GM12864 (cell line): ENCODE measurements around the gene PTPN5.

Experiments
- DNase-seq: peaks from one replicate; pipeline ENCODE4 v3.0.0-alpha.2; 2011; ENCODE audit warnings: low read depth
- H3K4me3 ChIP-seq: 2 replicates; pipeline ENCODE4 v1.5.1; 2011; ENCODE audit warnings: mild to moderate bottlenecking, low read depth, low read length, control low read depth
- CTCF ChIP-seq: IDR thresholded peaks from 2 replicates; pipeline ENCODE4 v1.5.1; 2011; ENCODE audit warnings: low read depth, mild to moderate bottlenecking, moderate library complexity, low read length, control low read depth, inconsistent platforms; ENCODE audit errors: missing control alignments

Gene PTPN5

DNA sequence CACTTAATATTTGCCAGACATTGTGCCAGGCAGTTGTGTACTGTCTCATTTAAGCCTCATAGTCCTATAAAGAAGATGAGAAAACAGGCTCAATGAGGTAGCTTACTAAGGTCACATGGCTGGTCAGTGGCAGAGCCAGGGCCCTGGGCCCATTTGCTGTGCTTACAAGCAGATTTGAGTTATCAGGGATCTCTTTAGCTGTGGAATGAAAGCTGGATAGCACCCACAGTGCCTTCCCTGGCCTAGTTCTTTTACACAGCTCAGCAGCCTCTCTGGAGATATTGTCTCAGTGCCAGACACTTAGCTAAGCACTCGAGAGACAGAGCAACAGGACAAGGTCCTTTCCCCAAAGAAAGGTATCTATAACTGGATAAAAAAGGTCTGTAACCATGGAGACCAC lies 86.9 kb downstream of the PTPN5 start:
- TF ChIP-seq CTCF, result no peak
- DNase-seq, result no peak
- no peak overlapping the region for H3K4me3 ChIP-seq

- H3K4me3 ChIP-seq, result no peak overlapping the region
- DNase-seq, result no peak
- no peak for TF ChIP-seq CTCF
Observed at GRCh38 chr11:18704045-18704645, 87.5 kb downstream of the PTPN5 start.

- no peak for TF ChIP-seq CTCF
- DNase-seq, result no peak
- H3K4me3 ChIP-seq, result no peak overlapping the region
Observed at GRCh38 chr11:18703001-18703763, 88.4 kb downstream of the PTPN5 start.

DNA sequence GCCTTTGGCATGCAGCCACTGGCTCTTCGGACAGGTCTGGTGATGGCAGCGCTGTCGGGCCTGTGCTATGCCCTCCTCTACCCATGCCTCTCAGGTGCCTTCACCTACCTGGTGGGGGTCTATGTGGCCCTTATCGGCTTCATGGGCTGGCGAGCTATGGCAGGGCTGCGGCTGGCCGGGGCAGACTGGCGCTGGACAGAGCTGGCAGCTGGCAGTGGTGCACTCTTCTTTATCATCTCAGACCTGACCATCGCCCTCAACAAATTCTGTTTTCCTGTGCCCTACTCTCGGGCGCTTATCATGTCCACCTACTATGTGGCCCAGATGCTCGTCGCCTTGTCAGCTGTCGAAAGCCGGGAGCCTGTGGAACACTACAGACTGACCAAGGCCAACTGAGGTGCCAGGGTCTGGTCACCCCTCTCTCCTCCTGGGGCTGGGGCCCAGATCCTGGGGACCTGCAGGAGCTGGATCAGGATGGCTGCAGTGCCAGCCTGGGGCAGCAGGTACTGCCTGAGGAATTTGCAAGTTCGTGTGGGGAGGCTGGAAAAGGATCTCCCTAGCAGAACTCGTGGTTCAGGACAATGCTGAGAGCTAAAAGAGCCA lies 89.9 kb downstream of the PTPN5 start:
- H3K4me3 ChIP-seq, result no peak overlapping the region
- no peak for DNase-seq
- TF ChIP-seq CTCF, result no peak

DNA sequence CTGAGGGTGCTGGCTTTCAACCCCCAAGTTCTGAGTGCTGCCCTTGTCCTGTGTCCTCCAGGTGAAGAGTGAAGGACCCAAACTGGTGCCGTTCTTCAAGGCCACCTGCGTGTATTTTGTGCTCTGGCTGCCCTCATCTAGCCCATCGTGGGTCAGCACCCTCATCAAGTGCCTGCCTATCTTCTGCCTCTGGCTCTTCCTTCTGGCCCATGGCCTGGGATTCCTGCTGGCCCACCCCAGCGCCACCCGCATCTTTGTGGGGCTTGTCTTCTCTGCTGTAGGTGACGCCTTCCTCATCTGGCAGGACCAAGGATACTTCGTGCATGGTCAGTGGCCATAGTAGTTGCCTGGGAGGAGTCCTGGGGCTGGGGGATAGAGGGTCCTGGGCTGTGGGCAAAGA lies 90.7 kb downstream of the PTPN5 start:
- H3K4me3 ChIP-seq, result no peak overlapping the region
- DNase-seq, result no peak
- TF ChIP-seq CTCF, result no peak

- TF ChIP-seq CTCF, result no peak
- no peak overlapping the region for H3K4me3 ChIP-seq
- DNase-seq, result no peak
Observed at GRCh38 chr11:18700375-18700774, 91.2 kb downstream of the PTPN5 start.
